GM21576 (cell line): ENCODE measurements around the gene CTSS.
A peak's percentile ranks its signal among the peaks of the same experiment; 100 is the strongest.
"Not testable (repeated sequence)": the region's sequence is repeated elsewhere in the genome, so short reads cannot be mapped to it uniquely, and the experiment has no call there.

Experiments used
- ATAC-seq: cut with Tn5 transposase; IDR thresholded peaks from one replicate; pipeline ENCODE4 v1.9.1; 2021; ENCODE audit warnings: mild to moderate bottlenecking, moderate library complexity; ENCODE audit not compliant: unreplicated experiment

Gene CTSS

GRCh38 chr1:150775931-150776505, 10.4 kb upstream of the CTSS start:
- not testable (repeated sequence) for ATAC-seq

GRCh38 chr1:150775276-150775675, 9.7 kb upstream of the CTSS start:
- no peak for ATAC-seq

- ATAC-seq, result no peak
Measured at GRCh38 chr1:150772326-150772725, 6.7 kb upstream of the CTSS start.

GRCh38 chr1:150767704-150768103, 2.1 kb upstream of the CTSS start:
- ATAC-seq, result not testable (repeated sequence)

GRCh38 chr1:150765977-150766301, 361 bp upstream of the CTSS start:
- peak; percentile 2 for ATAC-seq

GRCh38 chr1:150764617-150765101, 919 bp downstream of the CTSS start:
- ATAC-seq, result no peak

- ATAC-seq, result no peak
Measured at GRCh38 chr1:150763018-150763417, 2.6 kb downstream of the CTSS start.

- ATAC-seq, result no peak
Measured at GRCh38 chr1:150762552-150762951, 3.0 kb downstream of the CTSS start.

GRCh38 chr1:150761801-150762200, 3.8 kb downstream of the CTSS start:
- ATAC-seq, result no peak

GRCh38 chr1:150760013-150760412, 5.6 kb downstream of the CTSS start:
- no peak for ATAC-seq

GRCh38 chr1:150753416-150753815, 12.2 kb downstream of the CTSS start:
- no peak for ATAC-seq

GRCh38 chr1:150751443-150751842, 14.1 kb downstream of the CTSS start:
- ATAC-seq, result no peak

GRCh38 chr1:150749720-150750311, 15.8 kb downstream of the CTSS start:
- no peak for ATAC-seq

GRCh38 chr1:150748878-150749719, 16.5 kb downstream of the CTSS start:
- no peak for ATAC-seq

- ATAC-seq, result no peak
Measured at GRCh38 chr1:150730130-150730721, 35.4 kb downstream of the CTSS start.

GRCh38 chr1:150724336-150724735, 41.2 kb downstream of the CTSS start:
- ATAC-seq, result no peak

GRCh38 chr1:150720703-150721102, 44.9 kb downstream of the CTSS start, which contains the start of gene HORMAD1:
Gene HORMAD1 (minus strand): TSS chr1:150720895. CDS start chr1:150719505, 1,390 bp downstream.
- no peak for ATAC-seq

GRCh38 chr1:150720098-150720497, 45.5 kb downstream of the CTSS start:
- ATAC-seq, result no peak

- ATAC-seq, result no peak
Measured at GRCh38 chr1:150718225-150718891, 47.2 kb downstream of the CTSS start.

- not testable (repeated sequence) for ATAC-seq
Measured at GRCh38 chr1:150709031-150709430, 56.5 kb downstream of the CTSS start.

GRCh38 chr1:150708595-150708994, 57.0 kb downstream of the CTSS start:
- ATAC-seq, result no peak
